DOHH2 (cell line): ENCODE results near the gene FOXG1.

Experiments
- EZH2phosphoT487 ChIP-seq: fragments of 200-600 bp; sonication (generic); IDR thresholded peaks from 2 replicates; pipeline ENCODE4 v1.6.1; 2017; ENCODE audit warnings: borderline replicate concordance, mild to moderate bottlenecking, antibody characterized with exemption, low read length, moderate library complexity, mixed read lengths
- TF ChIP-seq, protein P1 (sequence below): fragments of 200-600 bp; sonication (generic); IDR thresholded peaks from one replicate; pipeline ENCODE4 v1.5.1; 2014; ENCODE audit warnings: antibody characterized with exemption, mild to moderate bottlenecking, low read depth, low read length; ENCODE audit not compliant: poor library complexity, severe bottlenecking

DNA sequence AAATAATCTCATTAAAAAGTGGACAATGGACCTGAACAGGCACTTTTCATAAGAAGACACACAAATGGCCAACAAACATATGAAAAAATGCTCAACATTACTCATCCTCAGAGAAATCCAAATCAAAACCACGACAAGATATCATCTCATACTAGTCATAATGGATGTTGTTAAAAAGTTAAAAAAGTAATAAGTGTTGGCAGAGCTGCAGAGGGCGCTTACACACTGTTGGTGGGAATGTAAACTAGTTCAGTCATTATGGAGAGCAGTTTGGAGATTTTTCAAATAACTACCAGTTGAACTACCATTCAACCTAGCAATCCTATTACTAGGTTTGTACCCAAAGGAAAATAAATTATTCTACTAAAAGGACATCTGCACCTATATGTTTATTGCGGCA lies 47.2 kb downstream of the FOXG1 start:
- TF ChIP-seq, protein P1, sequence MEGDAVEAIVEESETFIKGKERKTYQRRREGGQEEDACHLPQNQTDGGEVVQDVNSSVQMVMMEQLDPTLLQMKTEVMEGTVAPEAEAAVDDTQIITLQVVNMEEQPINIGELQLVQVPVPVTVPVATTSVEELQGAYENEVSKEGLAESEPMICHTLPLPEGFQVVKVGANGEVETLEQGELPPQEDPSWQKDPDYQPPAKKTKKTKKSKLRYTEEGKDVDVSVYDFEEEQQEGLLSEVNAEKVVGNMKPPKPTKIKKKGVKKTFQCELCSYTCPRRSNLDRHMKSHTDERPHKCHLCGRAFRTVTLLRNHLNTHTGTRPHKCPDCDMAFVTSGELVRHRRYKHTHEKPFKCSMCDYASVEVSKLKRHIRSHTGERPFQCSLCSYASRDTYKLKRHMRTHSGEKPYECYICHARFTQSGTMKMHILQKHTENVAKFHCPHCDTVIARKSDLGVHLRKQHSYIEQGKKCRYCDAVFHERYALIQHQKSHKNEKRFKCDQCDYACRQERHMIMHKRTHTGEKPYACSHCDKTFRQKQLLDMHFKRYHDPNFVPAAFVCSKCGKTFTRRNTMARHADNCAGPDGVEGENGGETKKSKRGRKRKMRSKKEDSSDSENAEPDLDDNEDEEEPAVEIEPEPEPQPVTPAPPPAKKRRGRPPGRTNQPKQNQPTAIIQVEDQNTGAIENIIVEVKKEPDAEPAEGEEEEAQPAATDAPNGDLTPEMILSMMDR: no peak
- no peak for TF ChIP-seq EZH2phosphoT487
